HepG2 (cell line): ENCODE results near the gene SERAC1. TPM values are rescaled to one million over a fixed set of nuclear protein-coding genes. Genes with fewer than 3 reads are reported as not detected.
A peak's percentile ranks its signal among the peaks of the same experiment; 100 is the strongest.

ENCODE experiments used
- BCL6 ChIP-seq: IDR thresholded peaks from 2 replicates; pipeline ENCODE4 v1.6.1; 2016; ENCODE audit warnings: missing genetic modification reagents, missing compliant biosample characterization
- CEBPZ ChIP-seq: IDR thresholded peaks from 2 replicates; pipeline ENCODE4 v1.6.1; 2012; ENCODE audit warnings: low read length, improper control_type of control experiment
- HINFP ChIP-seq: sonication (generic); formaldehyde crosslinking; IDR thresholded peaks from 2 replicates; pipeline ENCODE4 v1.4.0; 2020; ENCODE audit warnings: low read depth, mild to moderate bottlenecking, missing genetic modification reagents
- HMGXB4 ChIP-seq, 2 experiments: sonication (generic) in 1 of 2; formaldehyde crosslinking in 1 of 2; IDR thresholded peaks; 2 replicates each; pipeline versions ENCODE4 v1.4.0 to v1.6.1; 2018 to 2020; ENCODE audit warnings: missing genetic modification reagents in 2 of 2, borderline replicate concordance in 1 of 2, low read depth in 1 of 2, mild to moderate bottlenecking in 1 of 2, missing biosample characterization in 1 of 2
- MAFK ChIP-seq, 2 experiments: IDR thresholded peaks in 1 of 2; conservative IDR thresholded peaks in 1 of 2; 2 replicates each; pipeline ENCODE4 v1.6.1; 2011; ENCODE audit warnings: improper control_type of control experiment in 2 of 2, low read length in 2 of 2
- MAZ ChIP-seq, 2 experiments: sonication (generic) in 1 of 2; formaldehyde crosslinking in 1 of 2; IDR thresholded peaks; 2 replicates each; pipeline versions ENCODE4 v1.5.0 to v1.6.1; 2012 to 2020; ENCODE audit warnings: low read depth in 2 of 2, mild to moderate bottlenecking in 2 of 2, borderline replicate concordance in 1 of 2, improper control_type of control experiment in 1 of 2, low read length in 1 of 2, missing genetic modification reagents in 1 of 2, moderate library complexity in 1 of 2
- MTA1 ChIP-seq: sonication (generic); formaldehyde crosslinking; IDR thresholded peaks from 2 replicates; pipeline ENCODE4 v1.4.0; 2020; ENCODE audit warnings: missing genetic modification reagents, mild to moderate bottlenecking, borderline replicate concordance
- NR2F1 ChIP-seq, 2 experiments: fragments of 450-650 bp in 1 of 2; formaldehyde crosslinking in 1 of 2; IDR thresholded peaks; 2 replicates each; pipeline versions ENCODE4 v1.5.0 to v1.6.1; 2016 to 2020; ENCODE audit warnings: mild to moderate bottlenecking in 1 of 2, missing compliant biosample characterization in 1 of 2, missing genetic modification reagents in 1 of 2, moderate library complexity in 1 of 2
- PLSCR1 ChIP-seq: sonication (generic); formaldehyde crosslinking; IDR thresholded peaks from 2 replicates; pipeline ENCODE4 v1.5.0; 2020; ENCODE audit warnings: missing genetic modification reagents, mild to moderate bottlenecking, borderline replicate concordance
- REPIN1 ChIP-seq: sonication (generic); formaldehyde crosslinking; IDR thresholded peaks from 2 replicates; pipeline ENCODE4 v1.8.0; 2022; ENCODE audit warnings: missing genetic modification reagents, low read depth, mild to moderate bottlenecking, borderline replicate concordance
- RFX3 ChIP-seq: IDR thresholded peaks from 2 replicates; pipeline ENCODE4 v1.6.1; 2016; ENCODE audit warnings: missing biosample characterization, missing genetic modification reagents
- RXRA ChIP-seq: sonication (generic); formaldehyde crosslinking; IDR thresholded peaks from 2 replicates; pipeline ENCODE4 v1.5.1; 2020; ENCODE audit warnings: missing genetic modification reagents
- ZNF274 ChIP-seq: sonication (generic); formaldehyde crosslinking; IDR thresholded peaks from 2 replicates; pipeline ENCODE4 v1.5.1; 2020; ENCODE audit warnings: mild to moderate bottlenecking, missing genetic modification reagents
- ZNF292 ChIP-seq: sonication (generic); formaldehyde crosslinking; IDR thresholded peaks from 2 replicates; pipeline ENCODE4 v1.8.1; 2022; ENCODE audit warnings: mild to moderate bottlenecking, low read depth, missing genetic modification reagents, borderline replicate concordance
- ZNF335 ChIP-seq: sonication (generic); formaldehyde crosslinking; IDR thresholded peaks from 2 replicates; pipeline ENCODE4 v1.4.0; 2020; ENCODE audit warnings: missing genetic modification reagents
- ZNF563 ChIP-seq: sonication (generic); formaldehyde crosslinking; IDR thresholded peaks from 2 replicates; pipeline ENCODE4 v1.8.0; 2022; ENCODE audit warnings: mild to moderate bottlenecking, moderate library complexity, missing genetic modification reagents
- ZNF672 ChIP-seq: sonication (generic); formaldehyde crosslinking; IDR thresholded peaks from 2 replicates; pipeline ENCODE4 v1.8.1; 2022; ENCODE audit warnings: missing genetic modification reagents
- polyA plus RNA-seq, 8 experiments: library from polyadenylated mRNA; depleted of rRNA in 3 of 8; stranded (reverse) in 7 of 8; unstranded in 1 of 8; fragments of >200 nt; fragmentation: Illumina TruSeq in 4 of 8; extraction: Trizol in 4 of 8; gene quantifications; 2 replicates each; pipeline versions ENCODE4 v1.2.1 to v1.2.3, GENCODE V29; 2011 to 2016; ENCODE audit warnings: low read depth in 4 of 8, missing spikeins in 1 of 8, mixed read lengths in 1 of 8; ENCODE audit not compliant: insufficient read depth in 1 of 8
- total RNA-seq, 5 experiments: library from RNA; depleted of rRNA; stranded (reverse); fragments of >200 nt; fragmentation: Illumina TruSeq; extraction: Trizol; gene quantifications; 2 replicates each; pipeline ENCODE4 v1.2.3, GENCODE V29; 2016; ENCODE audit warnings: low read depth in 1 of 5

Gene SERAC1
- total and polyA plus RNA-seq, 2 of the 13 experiments (the other 11 are each of a cell fraction or from before 2014, with no cell fraction given): 4.5 to 8.1 TPM

- no peak for TF ChIP-seq REPIN1 (CRISPR knock-in tag)
- TF ChIP-seq PLSCR1 (CRISPR knock-in tag): no peak
- no peak for TF ChIP-seq MTA1
- TF ChIP-seq RFX3: no peak
- TF ChIP-seq RXRA (CRISPR knock-in tag): peak; percentile 81
- no peak for TF ChIP-seq MAZ (IDR thresholded peaks at IDR 0.05; ENCODE audit: borderline replicate concordance, low read depth, low read length)
- TF ChIP-seq MAZ (CRISPR knock-in tag; IDR thresholded peaks at IDR 0.05; ENCODE audit: low read depth): no peak
- peak; percentile 31; the same call in 1 of the 2 replicates for TF ChIP-seq BCL6 (CRISPR knock-in tag)
- no peak for TF ChIP-seq CEBPZ
- no peak for TF ChIP-seq ZNF292
- TF ChIP-seq NR2F1 (CRISPR knock-in tag; IDR thresholded peaks at IDR 0.05): peak; percentile 59 to 70
- TF ChIP-seq MAFK (conservative IDR thresholded peaks at IDR 0.05 in 1 of 2, IDR thresholded peaks at IDR 0.05 in 1 of 2; ENCODE audit: low read length in 2 of 2): no peak
- TF ChIP-seq ZNF335 (CRISPR knock-in tag): no peak
- TF ChIP-seq ZNF274: no peak
- TF ChIP-seq HINFP (CRISPR knock-in tag): no peak
- TF ChIP-seq ZNF563 (CRISPR knock-in tag): no peak
- TF ChIP-seq HMGXB4 (CRISPR knock-in tag; IDR thresholded peaks at IDR 0.05; ENCODE audit: borderline replicate concordance in 1 of 2, low read depth in 1 of 2): peak in 1 of 2 experiments; percentile 78; a peak in 2 of 4 replicates
- TF ChIP-seq ZNF672 (CRISPR knock-in tag): no peak
Measured at GRCh38 chr6:158205169-158205944, 37.3 kb upstream of the SERAC1 start (continued).
